ENCODE data around the gene CREB3L2. TPM values are rescaled to one million over a fixed set of nuclear protein-coding genes. Genes with fewer than 3 reads are reported as not detected.

CREB3L2 gene
- total and polyA plus RNA-seq, 2 of the 4 experiments (the other 2 are of a cell fraction), result 42.3 to 57.9 TPM

DNA sequence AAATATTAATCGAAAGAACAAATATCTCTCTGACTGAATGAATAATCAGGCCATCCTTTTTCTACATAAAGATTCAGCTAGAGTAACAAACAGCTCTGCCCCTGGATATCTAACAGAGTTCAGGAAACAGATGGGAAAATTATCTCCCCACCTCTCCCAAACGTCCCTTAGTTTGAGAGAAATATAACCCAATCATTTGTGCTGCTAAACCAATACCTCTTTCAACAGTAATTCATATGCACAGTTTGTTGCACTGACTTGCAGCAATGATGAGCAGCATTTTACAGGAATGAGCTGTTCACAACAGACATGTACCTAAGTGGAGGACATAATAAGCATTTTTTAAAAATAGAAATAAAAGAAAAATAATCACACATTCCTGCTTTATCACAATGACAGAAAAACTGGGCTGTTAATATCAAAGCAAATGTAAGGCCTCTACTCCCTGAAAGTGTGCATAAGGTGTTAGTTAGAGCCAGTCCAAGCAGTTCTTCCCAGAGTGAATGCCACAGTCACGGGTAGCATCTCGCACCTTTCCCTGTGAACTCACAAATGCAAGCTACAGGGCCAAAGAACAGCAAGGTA lies 2.3 kb downstream of the CREB3L2 start:
- Histone ChIP-seq H2BK120ac (ENCODE audit: low read depth, low read length) (peak overlapping the region; percentile 78), H3K36me3 (ENCODE audit: control insufficient read depth, insufficient read depth, low read length) (peaks cover 2% of the 10 kb centered on the region; the same call in 1 of the 2 replicates), H3K23ac (ENCODE audit: low read depth, low read length) (peak overlapping the region; percentile 91), H3K4me3 (ENCODE audit: insufficient read depth, low read depth, low read length) (peak overlapping the region; percentile 85), H3K18ac (ENCODE audit: low read depth, low read length) (peak overlapping the region; percentile 70), H3K79me1 (ENCODE audit: low read depth in 1 of 2, low read length in 2 of 2) (peaks cover 0 to 37% of the 10 kb centered on the region in 2 experiments; a peak in 2 of 4 replicates), H4K8ac (ENCODE audit: low read depth in 2 of 2, low read length in 2 of 2) (peak overlapping the region; percentile 25 to 59; a peak in 3 of 4 replicates), H3K4me1 (ENCODE audit: control insufficient read depth, insufficient read depth, low read length) (peaks cover 8% of the 10 kb centered on the region), H2AK5ac (ENCODE audit: low read depth, low read length) (peak overlapping the region; percentile 78; the same call in 1 of the 2 replicates), H4K20me1 (ENCODE audit: insufficient read depth, low read length) (peaks cover 26% of the 10 kb centered on the region; the same call in 1 of the 2 replicates), H3K56ac (ENCODE audit: extremely low read depth, insufficient read depth, low read length) (peak overlapping the region; percentile 72), H3K9me3 (ENCODE audit: control insufficient read depth, insufficient read depth, low read length) (no peaks in the 10 kb centered on the region), H3K4me2 (ENCODE audit: low read depth, low read length) (peak overlapping the region; percentile 97), H2BK5ac (ENCODE audit: low read depth, low read length, poor library complexity, severe bottlenecking) (peak overlapping the region; percentile 85), H2AFZ (replicated peaks; ENCODE audit: low read length, poor library complexity) (no peak overlapping the region), H2BK20ac (ENCODE audit: low read depth, low read length) (peak overlapping the region; percentile 80), H3K9me1 (ENCODE audit: insufficient read depth, low read length) (peaks cover 7% of the 10 kb centered on the region), H3K4ac (ENCODE audit: low read depth, low read length) (peak overlapping the region; percentile 89), H3K14ac (replicated peaks; ENCODE audit: low read depth, low read length) (peak overlapping the region; percentile 93), H3K27me3 (ENCODE audit: control insufficient read depth, insufficient read depth, low read length) (no peaks in the 10 kb centered on the region), H3K27ac (ENCODE audit: insufficient read depth, low read length) (peak overlapping the region; percentile 91), H4K5ac (ENCODE audit: low read depth, low read length) (peak overlapping the region; percentile 66), H2AK9ac (replicated peaks; ENCODE audit: low read depth, low read length, poor library complexity) (peak overlapping the region; percentile 75), H4K91ac (ENCODE audit: insufficient read depth, low read depth, low read length) (peak overlapping the region; percentile 81), H2BK15ac (ENCODE audit: low read depth, low read length) (peak overlapping the region; percentile 53; the same call in 1 of the 3 replicates), H3K9ac (ENCODE audit: low read depth, low read length) (peak overlapping the region; percentile 90)
- intact Hi-C loops (cut with micrococcal nuclease), result loop anchor here (2.0 to 5.0 kb wide), 2 partner anchors 77 to 97 kb away; no protein-coding TSS in a partner anchor
- POLR2A ChIA-PET (ENCODE audit: unreplicated experiment), result no interaction called here
- BruUV-seq (replicated peaks), result no TSS peak
- CTCF ChIA-PET, result interaction anchor here (1.2 kb wide), 1 partner anchor 75 kb away, joined by 4 read pairs; no protein-coding TSS in a partner anchor
- in situ Hi-C loops (cut with MboI; ENCODE audit: low sequenced_read_pairs), result loop anchor here (5.0 to 25.0 kb wide), 3 partner anchors 92 to 862 kb away; no protein-coding TSS in a partner anchor
- 67% methylated on average over 1 of the region's 4 CpGs; no CpG with 5 or more reads in 1 of the 2 experiments for WGBS, 2 experiments (ENCODE audit: extremely low coverage in 2 of 2, insufficient read length in 1 of 2)
- TF ChIP-seq CHD1 (IDR thresholded peaks at IDR 0.05; ENCODE audit: low read depth, low read length), result peak; percentile 91; the same call in 1 of the 2 replicates
- TF ChIP-seq CEBPB (IDR thresholded peaks at IDR 0.05; ENCODE audit: low read depth, low read length), result no peak
- no peak for DNase-seq
- ATAC-seq (ENCODE audit: low read depth), result no peak
- dilution Hi-C loops (cut with HindIII; ENCODE audit: low sequenced_read_pairs, unreplicated experiment), result loop anchor here (10.0 to 25.0 kb wide), 2 partner anchors 75 to 387 kb away; no protein-coding TSS in a partner anchor
